ENCODE data around the gene TP53INP2. TPM values are rescaled to one million over a fixed set of nuclear protein-coding genes. Genes with fewer than 3 reads are reported as not detected.

TP53INP2 gene
- total and polyA plus RNA-seq, 2 of the 13 experiments (the other 11 are each of a cell fraction or from before 2014, with no cell fraction given), result 5.2 to 18.8 TPM

DNA sequence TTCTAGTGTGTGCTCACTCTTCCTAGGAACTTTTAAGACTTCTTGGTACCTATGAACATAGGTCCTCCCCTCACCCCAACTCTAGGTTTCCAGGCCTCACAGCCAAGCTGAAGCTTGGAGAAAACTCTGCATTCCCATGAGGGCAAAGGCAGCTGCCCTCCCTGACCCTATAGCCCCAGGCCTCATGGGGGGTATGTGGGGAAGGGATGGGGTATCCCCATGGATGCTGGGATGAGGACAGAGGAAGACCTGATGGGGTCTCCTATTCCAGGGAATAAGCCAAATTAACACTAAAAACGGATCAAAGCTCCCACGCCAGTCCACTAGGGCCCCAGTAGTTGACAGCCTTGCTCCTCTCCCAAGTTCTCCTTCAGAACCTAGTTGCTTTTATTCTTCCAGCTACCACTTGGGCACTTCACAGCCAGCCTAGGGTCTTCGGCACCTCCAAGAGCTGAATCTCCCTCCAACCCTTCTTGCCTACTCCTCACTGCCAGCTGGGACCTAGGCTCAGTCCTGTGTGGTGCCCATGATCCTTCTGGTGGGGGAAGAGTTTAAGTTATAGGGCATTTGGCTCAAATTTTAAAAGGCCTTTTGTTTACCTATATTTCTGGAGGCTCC, 7.8 kb downstream of the TP53INP2 start (continued):
- TF ChIP-seq, protein P1, sequence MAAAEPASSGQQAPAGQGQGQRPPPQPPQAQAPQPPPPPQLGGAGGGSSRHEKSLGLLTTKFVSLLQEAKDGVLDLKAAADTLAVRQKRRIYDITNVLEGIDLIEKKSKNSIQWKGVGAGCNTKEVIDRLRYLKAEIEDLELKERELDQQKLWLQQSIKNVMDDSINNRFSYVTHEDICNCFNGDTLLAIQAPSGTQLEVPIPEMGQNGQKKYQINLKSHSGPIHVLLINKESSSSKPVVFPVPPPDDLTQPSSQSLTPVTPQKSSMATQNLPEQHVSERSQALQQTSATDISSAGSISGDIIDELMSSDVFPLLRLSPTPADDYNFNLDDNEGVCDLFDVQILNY (CRISPR knock-in tag; conservative IDR thresholded peaks at IDR 0.05), result no peak
- TF ChIP-seq ZNF564 (CRISPR knock-in tag; IDR thresholded peaks at IDR 0.05) (peak; percentile 43; the same call in 1 of the 2 replicates), ZNF674 (CRISPR knock-in tag; IDR thresholded peaks at IDR 0.05; ENCODE audit: low read depth) (no peak), HMG20A (CRISPR knock-in tag; IDR thresholded peaks at IDR 0.05; ENCODE audit: borderline replicate concordance) (no peak), FOXO1 (CRISPR knock-in tag; IDR thresholded peaks at IDR 0.05) (no peak), ZMYM4 (CRISPR knock-in tag; IDR thresholded peaks at IDR 0.05) (0 out of 2 replicates have a peak, but pooled peaks have one; percentile 6), HNRNPL (IDR thresholded peaks at IDR 0.05; ENCODE audit: low read depth, low read length) (no peak), ZNF274 (CRISPR knock-in tag; IDR thresholded peaks at IDR 0.05) (0 out of 2 replicates have a peak, but pooled peaks have one; percentile 66), ZFY (CRISPR knock-in tag; IDR thresholded peaks at IDR 0.05) (peak; percentile 15; the same call in 1 of the 2 replicates), ONECUT2 (CRISPR knock-in tag; IDR thresholded peaks at IDR 0.05) (no peak), POGZ (CRISPR knock-in tag; IDR thresholded peaks at IDR 0.05) (no peak), NRL (CRISPR knock-in tag; IDR thresholded peaks at IDR 0.05; ENCODE audit: borderline replicate concordance) (0 out of 2 replicates have a peak, but pooled peaks have one; percentile 50), RBM22 (optimal IDR thresholded peaks at IDR 0.05; ENCODE audit: low read length) (no peak), KDM2A (CRISPR knock-in tag; IDR thresholded peaks at IDR 0.05; ENCODE audit: borderline replicate concordance, low read depth) (no peak), SRSF1 (optimal IDR thresholded peaks at IDR 0.05; ENCODE audit: low read depth, low read length) (no peak), PAF1 (CRISPR knock-in tag; IDR thresholded peaks at IDR 0.05) (0 out of 2 replicates have a peak, but pooled peaks have one; percentile 17)
- TF ChIP-seq, protein P2, sequence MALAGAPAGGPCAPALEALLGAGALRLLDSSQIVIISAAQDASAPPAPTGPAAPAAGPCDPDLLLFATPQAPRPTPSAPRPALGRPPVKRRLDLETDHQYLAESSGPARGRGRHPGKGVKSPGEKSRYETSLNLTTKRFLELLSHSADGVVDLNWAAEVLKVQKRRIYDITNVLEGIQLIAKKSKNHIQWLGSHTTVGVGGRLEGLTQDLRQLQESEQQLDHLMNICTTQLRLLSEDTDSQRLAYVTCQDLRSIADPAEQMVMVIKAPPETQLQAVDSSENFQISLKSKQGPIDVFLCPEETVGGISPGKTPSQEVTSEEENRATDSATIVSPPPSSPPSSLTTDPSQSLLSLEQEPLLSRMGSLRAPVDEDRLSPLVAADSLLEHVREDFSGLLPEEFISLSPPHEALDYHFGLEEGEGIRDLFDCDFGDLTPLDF (CRISPR knock-in tag; IDR thresholded peaks at IDR 0.05), result no peak
- TF ChIP-seq, protein P3, sequence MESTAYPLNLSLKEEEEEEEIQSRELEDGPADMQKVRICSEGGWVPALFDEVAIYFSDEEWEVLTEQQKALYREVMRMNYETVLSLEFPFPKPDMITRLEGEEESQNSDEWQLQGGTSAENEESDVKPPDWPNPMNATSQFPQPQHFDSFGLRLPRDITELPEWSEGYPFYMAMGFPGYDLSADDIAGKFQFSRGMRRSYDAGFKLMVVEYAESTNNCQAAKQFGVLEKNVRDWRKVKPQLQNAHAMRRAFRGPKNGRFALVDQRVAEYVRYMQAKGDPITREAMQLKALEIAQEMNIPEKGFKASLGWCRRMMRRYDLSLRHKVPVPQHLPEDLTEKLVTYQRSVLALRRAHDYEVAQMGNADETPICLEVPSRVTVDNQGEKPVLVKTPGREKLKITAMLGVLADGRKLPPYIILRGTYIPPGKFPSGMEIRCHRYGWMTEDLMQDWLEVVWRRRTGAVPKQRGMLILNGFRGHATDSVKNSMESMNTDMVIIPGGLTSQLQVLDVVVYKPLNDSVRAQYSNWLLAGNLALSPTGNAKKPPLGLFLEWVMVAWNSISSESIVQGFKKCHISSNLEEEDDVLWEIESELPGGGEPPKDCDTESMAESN (CRISPR knock-in tag; conservative IDR thresholded peaks at IDR 0.05), result 0 out of 2 replicates have a peak, but pooled peaks have one; percentile 3
- TF ChIP-seq, protein P4, sequence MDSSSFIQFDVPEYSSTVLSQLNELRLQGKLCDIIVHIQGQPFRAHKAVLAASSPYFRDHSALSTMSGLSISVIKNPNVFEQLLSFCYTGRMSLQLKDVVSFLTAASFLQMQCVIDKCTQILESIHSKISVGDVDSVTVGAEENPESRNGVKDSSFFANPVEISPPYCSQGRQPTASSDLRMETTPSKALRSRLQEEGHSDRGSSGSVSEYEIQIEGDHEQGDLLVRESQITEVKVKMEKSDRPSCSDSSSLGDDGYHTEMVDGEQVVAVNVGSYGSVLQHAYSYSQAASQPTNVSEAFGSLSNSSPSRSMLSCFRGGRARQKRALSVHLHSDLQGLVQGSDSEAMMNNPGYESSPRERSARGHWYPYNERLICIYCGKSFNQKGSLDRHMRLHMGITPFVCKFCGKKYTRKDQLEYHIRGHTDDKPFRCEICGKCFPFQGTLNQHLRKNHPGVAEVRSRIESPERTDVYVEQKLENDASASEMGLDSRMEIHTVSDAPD (CRISPR knock-in tag; IDR thresholded peaks at IDR 0.05), result no peak
- TF ChIP-seq, protein P5, sequence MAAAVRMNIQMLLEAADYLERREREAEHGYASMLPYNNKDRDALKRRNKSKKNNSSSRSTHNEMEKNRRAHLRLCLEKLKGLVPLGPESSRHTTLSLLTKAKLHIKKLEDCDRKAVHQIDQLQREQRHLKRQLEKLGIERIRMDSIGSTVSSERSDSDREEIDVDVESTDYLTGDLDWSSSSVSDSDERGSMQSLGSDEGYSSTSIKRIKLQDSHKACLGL (CRISPR knock-in tag; IDR thresholded peaks at IDR 0.05), result no peak
- TF ChIP-seq, protein P6, sequence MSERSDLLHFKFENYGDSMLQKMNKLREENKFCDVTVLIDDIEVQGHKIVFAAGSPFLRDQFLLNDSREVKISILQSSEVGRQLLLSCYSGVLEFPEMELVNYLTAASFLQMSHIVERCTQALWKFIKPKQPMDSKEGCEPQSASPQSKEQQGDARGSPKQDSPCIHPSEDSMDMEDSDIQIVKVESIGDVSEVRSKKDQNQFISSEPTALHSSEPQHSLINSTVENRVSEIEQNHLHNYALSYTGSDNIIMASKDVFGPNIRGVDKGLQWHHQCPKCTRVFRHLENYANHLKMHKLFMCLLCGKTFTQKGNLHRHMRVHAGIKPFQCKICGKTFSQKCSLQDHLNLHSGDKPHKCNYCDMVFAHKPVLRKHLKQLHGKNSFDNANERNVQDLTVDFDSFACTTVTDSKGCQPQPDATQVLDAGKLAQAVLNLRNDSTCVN (CRISPR knock-in tag; IDR thresholded peaks at IDR 0.05; ENCODE audit: borderline replicate concordance), result peak; percentile 74; the same call in 1 of the 2 replicates
- TF ChIP-seq, protein P7, sequence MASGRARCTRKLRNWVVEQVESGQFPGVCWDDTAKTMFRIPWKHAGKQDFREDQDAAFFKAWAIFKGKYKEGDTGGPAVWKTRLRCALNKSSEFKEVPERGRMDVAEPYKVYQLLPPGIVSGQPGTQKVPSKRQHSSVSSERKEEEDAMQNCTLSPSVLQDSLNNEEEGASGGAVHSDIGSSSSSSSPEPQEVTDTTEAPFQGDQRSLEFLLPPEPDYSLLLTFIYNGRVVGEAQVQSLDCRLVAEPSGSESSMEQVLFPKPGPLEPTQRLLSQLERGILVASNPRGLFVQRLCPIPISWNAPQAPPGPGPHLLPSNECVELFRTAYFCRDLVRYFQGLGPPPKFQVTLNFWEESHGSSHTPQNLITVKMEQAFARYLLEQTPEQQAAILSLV (CRISPR knock-in tag; IDR thresholded peaks at IDR 0.05; ENCODE audit: borderline replicate concordance), result 0 out of 2 replicates have a peak, but pooled peaks have one; percentile 29
